Mesendoderm (in vitro differentiated cells): ENCODE results near the gene LAMA2. TPM values are rescaled to one million over a fixed set of nuclear protein-coding genes. Genes with fewer than 3 reads are reported as not detected.

Source experiments
- DNase-seq: peaks from one replicate; pipeline ENCODE4 v3.0.0; 2013
- H2AK5ac ChIP-seq: 2 replicates; pipeline ENCODE4 v1.6.1; 2013; ENCODE audit warnings: low read length, inconsistent platforms
- H2BK120ac ChIP-seq: 2 replicates; pipeline ENCODE4 v1.6.1; 2013; ENCODE audit warnings: low read depth, mild to moderate bottlenecking, low read length, moderate library complexity, mixed read lengths
- H2BK15ac ChIP-seq: replicated peaks from 2 replicates; pipeline ENCODE4 v1.6.1; 2013; ENCODE audit warnings: low read depth, mild to moderate bottlenecking, moderate library complexity
- H2BK5ac ChIP-seq: 2 replicates; pipeline ENCODE4 v1.6.1; 2013; ENCODE audit warnings: low read length, inconsistent platforms
- H3K18ac ChIP-seq: 2 replicates; pipeline ENCODE4 v1.6.1; 2013; ENCODE audit warnings: mild to moderate bottlenecking, low read length, mixed read lengths
- H3K23ac ChIP-seq: one replicate; pipeline ENCODE4 v1.6.1; 2013; ENCODE audit warnings: low read length
- H3K27ac ChIP-seq: 2 replicates; pipeline ENCODE4 v1.5.1; 2013; ENCODE audit warnings: low read depth, mild to moderate bottlenecking, inconsistent platforms, low read length, moderate library complexity
- H3K27me3 ChIP-seq: 2 replicates; pipeline ENCODE4 v1.6.1; 2013; ENCODE audit warnings: low read length, control low read depth, mild to moderate bottlenecking, inconsistent platforms; ENCODE audit not compliant: insufficient read depth, poor library complexity
- H3K36me3 ChIP-seq: 2 replicates; pipeline ENCODE4 v1.6.1; 2013; ENCODE audit warnings: low read length, inconsistent platforms; ENCODE audit not compliant: control insufficient read depth, insufficient read depth
- H3K4ac ChIP-seq: one replicate; pipeline ENCODE4 v1.6.1; 2013; ENCODE audit warnings: low read depth, mild to moderate bottlenecking, low read length, moderate library complexity
- H3K4me1 ChIP-seq: 2 replicates; pipeline ENCODE4 v1.6.1; 2013; ENCODE audit warnings: low read depth, low read length, inconsistent platforms; ENCODE audit not compliant: control insufficient read depth
- H3K4me2 ChIP-seq: 2 replicates; pipeline ENCODE4 v1.6.1; 2013; ENCODE audit warnings: low read length
- H3K4me3 ChIP-seq: 2 replicates; pipeline ENCODE4 v1.5.1; 2013; ENCODE audit warnings: mild to moderate bottlenecking, low read length
- H3K56ac ChIP-seq: one replicate; pipeline ENCODE4 v1.6.1; 2013; ENCODE audit warnings: low read length
- H3K79me1 ChIP-seq: 2 replicates; pipeline ENCODE4 v1.6.1; 2013; ENCODE audit warnings: low read length, inconsistent platforms
- H3K79me2 ChIP-seq: 2 replicates; pipeline ENCODE4 v1.6.1; 2013; ENCODE audit warnings: mild to moderate bottlenecking, low read length; ENCODE audit not compliant: control insufficient read depth, insufficient read depth
- H3K9ac ChIP-seq: 2 replicates; pipeline ENCODE4 v1.6.1; 2013; ENCODE audit warnings: low read length, inconsistent platforms
- H4K5ac ChIP-seq: one replicate; pipeline ENCODE4 v1.6.1; 2013; ENCODE audit warnings: low read length
- H4K8ac ChIP-seq: one replicate; pipeline ENCODE4 v1.6.1; 2013; ENCODE audit warnings: low read depth, mild to moderate bottlenecking, control low read depth, low read length, moderate library complexity
- WGBS: extraction: QIAGEN DNeasy Blood & Tissue Kit; methylation state at CpG from one replicate; pipeline ENCODE4 v1.1.7; 2013; ENCODE audit warnings: low lambda C conversion rate, missing lambda C conversion rate; ENCODE audit not compliant: insufficient coverage; ENCODE audit errors: extremely low coverage; 5-methylcytosine and 5-hydroxymethylcytosine counted together
- polyA plus RNA-seq, 2 experiments: library from polyadenylated mRNA; stranded (reverse); fragments of 200-250 nt; gene quantifications; one replicate each; pipeline ENCODE4 v1.2.3, GENCODE V29; 2013

Gene LAMA2
- 2.8 TPM for polyA plus RNA-seq (2013, experiment 1 of 2)
- polyA plus RNA-seq (2013, experiment 2 of 2): 3.7 TPM

GRCh38 chr6:128882991-128883611, at the start of gene LAMA2:
TSS of gene LAMA2 (plus strand) at chr6:128883138. CDS start at chr6:128883246, 108 bp downstream.
- H3K79me2 ChIP-seq: no peaks in the 10 kb centered on the region
- H2BK15ac ChIP-seq: no peak within 1 kb of the TSS
- peak within 1 kb of the TSS; percentile 41 for H2BK5ac ChIP-seq
- no peak within 1 kb of the TSS for H2AK5ac ChIP-seq
- peak within 1 kb of the TSS; percentile 69 for H3K18ac ChIP-seq
- H3K4me3 ChIP-seq: peak within 1 kb of the TSS; percentile 62
- peaks cover 5% of the 10 kb centered on the region for H3K4me1 ChIP-seq
- peak; percentile 95 for DNase-seq
- H4K8ac ChIP-seq: no peak within 1 kb of the TSS
- H2BK120ac ChIP-seq: no peak within 1 kb of the TSS
- H3K9ac ChIP-seq: peak within 1 kb of the TSS; percentile 83
- no peak within 1 kb of the TSS for H3K4ac ChIP-seq
- peak within 1 kb of the TSS; percentile 96 for H3K56ac ChIP-seq
- H3K4me2 ChIP-seq: peak within 1 kb of the TSS; percentile 83
- no peak within 1 kb of the TSS for H4K5ac ChIP-seq
- no peaks in the 10 kb centered on the region for H3K36me3 ChIP-seq
- no peak within 1 kb of the TSS for H3K23ac ChIP-seq
- no peaks in the 10 kb centered on the region for H3K79me1 ChIP-seq
- peak within 1 kb of the TSS; percentile 73 for H3K27ac ChIP-seq
- WGBS: no CpG with 5 or more reads among the region's 36 CpGs
- H3K27me3 ChIP-seq: no peaks in the 10 kb centered on the region

GRCh38 chr6:128836761-128837160, 46.2 kb upstream of the LAMA2 start:
- Histone ChIP-seq H4K8ac (no peak overlapping the region), H3K27me3 (no peaks in the 10 kb centered on the region), H2BK120ac (no peak overlapping the region), H3K79me1 (no peaks in the 10 kb centered on the region), H3K27ac (no peak overlapping the region), H3K56ac (no peak overlapping the region), H4K5ac (no peak overlapping the region), H2BK5ac (no peak overlapping the region), H3K4me3 (no peak overlapping the region), H3K4me2 (no peak overlapping the region), H3K79me2 (no peaks in the 10 kb centered on the region), H3K36me3 (no peaks in the 10 kb centered on the region), H3K4me1 (no peaks in the 10 kb centered on the region), H3K4ac (no peak overlapping the region), H3K9ac (no peak overlapping the region), H3K18ac (no peak overlapping the region), H3K23ac (no peak overlapping the region), H2AK5ac (no peak overlapping the region), H2BK15ac (no peak overlapping the region)
- peak; percentile 4 for DNase-seq
- no CpG with 5 or more reads among the region's 1 CpG for WGBS

GRCh38 chr6:128841518-128841917, 41.4 kb upstream of the LAMA2 start:
- Histone ChIP-seq H3K4ac (no peak overlapping the region), H3K4me2 (no peak overlapping the region), H3K18ac (no peak overlapping the region), H4K5ac (no peak overlapping the region), H4K8ac (no peak overlapping the region), H3K36me3 (no peaks in the 10 kb centered on the region), H3K27ac (no peak overlapping the region), H3K4me3 (no peak overlapping the region), H3K9ac (no peak overlapping the region), H3K79me1 (no peaks in the 10 kb centered on the region), H2BK120ac (no peak overlapping the region), H3K56ac (peak overlapping the region; percentile 25), H2BK15ac (no peak overlapping the region), H2AK5ac (no peak overlapping the region), H3K23ac (no peak overlapping the region), H3K27me3 (no peaks in the 10 kb centered on the region), H2BK5ac (no peak overlapping the region), H3K4me1 (no peaks in the 10 kb centered on the region), H3K79me2 (no peaks in the 10 kb centered on the region)
- DNase-seq: no peak
- no CpG with 5 or more reads among the region's 4 CpGs for WGBS

- Histone ChIP-seq H3K79me1 (no peaks in the 10 kb centered on the region), H3K79me2 (no peaks in the 10 kb centered on the region), H3K4me3 (no peak overlapping the region), H3K36me3 (no peaks in the 10 kb centered on the region), H3K4me1 (no peaks in the 10 kb centered on the region), H4K5ac (no peak overlapping the region), H2BK15ac (no peak overlapping the region), H3K27me3 (no peaks in the 10 kb centered on the region), H3K23ac (no peak overlapping the region), H2AK5ac (no peak overlapping the region), H2BK5ac (no peak overlapping the region), H3K4ac (no peak overlapping the region), H2BK120ac (no peak overlapping the region), H3K18ac (no peak overlapping the region), H3K56ac (no peak overlapping the region), H3K9ac (no peak overlapping the region), H3K4me2 (no peak overlapping the region), H4K8ac (no peak overlapping the region), H3K27ac (no peak overlapping the region)
- no CpG with 5 or more reads among the region's 2 CpGs for WGBS
- no peak for DNase-seq
Observed at GRCh38 chr6:128844598-128844997, 38.3 kb upstream of the LAMA2 start.

GRCh38 chr6:128847431-128848210, 35.3 kb upstream of the LAMA2 start:
- H3K4me3 ChIP-seq: no peak overlapping the region
- H4K5ac ChIP-seq: no peak overlapping the region
- H3K56ac ChIP-seq: no peak overlapping the region
- no peaks in the 10 kb centered on the region for H3K27me3 ChIP-seq
- H3K79me1 ChIP-seq: no peaks in the 10 kb centered on the region
- H2AK5ac ChIP-seq: no peak overlapping the region
- H3K23ac ChIP-seq: no peak overlapping the region
- no peak overlapping the region for H3K4ac ChIP-seq
- no peaks in the 10 kb centered on the region for H3K4me1 ChIP-seq
- no peak for DNase-seq
- no CpG with 5 or more reads among the region's 4 CpGs for WGBS
- no peak overlapping the region for H3K9ac ChIP-seq
- H2BK15ac ChIP-seq: no peak overlapping the region
- H3K4me2 ChIP-seq: no peak overlapping the region
- H3K79me2 ChIP-seq: no peaks in the 10 kb centered on the region
- H4K8ac ChIP-seq: no peak overlapping the region
- H3K18ac ChIP-seq: no peak overlapping the region
- no peak overlapping the region for H2BK120ac ChIP-seq
- H2BK5ac ChIP-seq: no peak overlapping the region
- H3K27ac ChIP-seq: no peak overlapping the region
- no peaks in the 10 kb centered on the region for H3K36me3 ChIP-seq
